Small intestine (tissue), 7 donors: ENCODE results near the gene PSMB3. TPM values are rescaled to one million over a fixed set of nuclear protein-coding genes. Genes with fewer than 3 reads are reported as not detected.

Source experiments
- DNase-seq, 2 donors: peaks; one replicate each; pipeline versions ENCODE4 v3.0.0 to v3.0.0-alpha.2; 2013
- FAIRE-seq: peaks from 2 replicates; lab custom pipeline; 2012; peaks lifted over from hg19 to GRCh38; lab: Jason Lieb, UNC
- H3K27ac ChIP-seq, 3 donors: one replicate each; pipeline ENCODE4 v1.5.1; 2013; ENCODE audit warnings: low read length in 2 of 3, mild to moderate bottlenecking in 2 of 3, control low read depth in 1 of 3, inconsistent platforms in 1 of 3, low read depth in 1 of 3, moderate library complexity in 1 of 3
- H3K27me3 ChIP-seq, 3 donors: one replicate each; pipeline ENCODE4 v1.6.1; 2013; ENCODE audit warnings: low read length in 3 of 3, inconsistent platforms in 1 of 3; ENCODE audit not compliant: control insufficient read depth in 3 of 3, insufficient read depth in 3 of 3
- H3K36me3 ChIP-seq, 3 donors: one replicate each; pipeline ENCODE4 v1.6.1; 2013; ENCODE audit warnings: low read length in 3 of 3, inconsistent platforms in 1 of 3, low read depth in 1 of 3, mild to moderate bottlenecking in 1 of 3, moderate library complexity in 1 of 3; ENCODE audit not compliant: control insufficient read depth in 3 of 3, insufficient read depth in 2 of 3
- H3K4me1 ChIP-seq, 3 donors: one replicate each; pipeline ENCODE4 v1.6.1; 2013; ENCODE audit warnings: low read length in 2 of 3, inconsistent platforms in 1 of 3, low read depth in 1 of 3, mild to moderate bottlenecking in 1 of 3, moderate library complexity in 1 of 3; ENCODE audit not compliant: control insufficient read depth in 3 of 3, insufficient read depth in 2 of 3
- H3K4me3 ChIP-seq, 3 donors: one replicate each; pipeline ENCODE4 v1.5.1; 2013; ENCODE audit warnings: low read length in 3 of 3, control low read depth in 1 of 3, inconsistent platforms in 1 of 3, low read depth in 1 of 3, mild to moderate bottlenecking in 1 of 3, moderate library complexity in 1 of 3
- H3K9me3 ChIP-seq, 2 donors: one replicate each; pipeline ENCODE4 v1.6.1; 2013; ENCODE audit warnings: low read depth in 1 of 2, low read length in 1 of 2; ENCODE audit not compliant: control insufficient read depth in 2 of 2, insufficient read depth in 1 of 2
- WGBS, 3 donors: extraction: QIAGEN DNeasy Blood & Tissue Kit; methylation state at CpG; one replicate each; pipeline ENCODE4 v1.1.7; 2013; 5-methylcytosine and 5-hydroxymethylcytosine counted together
- polyA plus RNA-seq, 4 donors: library from polyadenylated mRNA; stranded (reverse) in 3 of 4; unstranded in 1 of 4; fragments of 200-250 nt in 3 of 4; fragments of 120-200 nt in 1 of 4; gene quantifications; one replicate each; pipeline versions ENCODE4 v1.2.1 to v1.2.3, GENCODE V29; 2013
- donor health status: healthy with polysubstance abuse.
- donor health status: control.
- donor health status: control.
- donor health status: Bipolar disorder and iron deficiency.
- donor health status: healthy.

The PSMB3 gene
- polyA plus RNA-seq, 4 donors, result 114 to 310 (median 248) TPM

- peak overlapping the region; percentile 59 to 70 (median 65) for H3K27ac ChIP-seq
- H3K36me3 ChIP-seq, result peaks cover 0 to 37% (median 0%) of the 10 kb centered on the region in 3 donors
- H3K27me3 ChIP-seq, result no peaks in the 10 kb centered on the region
- DNase-seq (peak; percentile 32 to 62), FAIRE-seq (no peak)
- H3K4me1 ChIP-seq, result peaks cover 2 to 23% (median 2%) of the 10 kb centered on the region in 3 donors
- WGBS, 3 donors, result 0 to 1% (median 0%) methylated on average over 30 to 38 of the region's 38 CpGs
- peak overlapping the region; percentile 82 to 91 (median 90) for H3K4me3 ChIP-seq
- H3K9me3 ChIP-seq, result no peaks in the 10 kb centered on the region
Observed at GRCh38 chr17:38705803-38706504, 46.6 kb upstream of the PSMB3 start.

DNA sequence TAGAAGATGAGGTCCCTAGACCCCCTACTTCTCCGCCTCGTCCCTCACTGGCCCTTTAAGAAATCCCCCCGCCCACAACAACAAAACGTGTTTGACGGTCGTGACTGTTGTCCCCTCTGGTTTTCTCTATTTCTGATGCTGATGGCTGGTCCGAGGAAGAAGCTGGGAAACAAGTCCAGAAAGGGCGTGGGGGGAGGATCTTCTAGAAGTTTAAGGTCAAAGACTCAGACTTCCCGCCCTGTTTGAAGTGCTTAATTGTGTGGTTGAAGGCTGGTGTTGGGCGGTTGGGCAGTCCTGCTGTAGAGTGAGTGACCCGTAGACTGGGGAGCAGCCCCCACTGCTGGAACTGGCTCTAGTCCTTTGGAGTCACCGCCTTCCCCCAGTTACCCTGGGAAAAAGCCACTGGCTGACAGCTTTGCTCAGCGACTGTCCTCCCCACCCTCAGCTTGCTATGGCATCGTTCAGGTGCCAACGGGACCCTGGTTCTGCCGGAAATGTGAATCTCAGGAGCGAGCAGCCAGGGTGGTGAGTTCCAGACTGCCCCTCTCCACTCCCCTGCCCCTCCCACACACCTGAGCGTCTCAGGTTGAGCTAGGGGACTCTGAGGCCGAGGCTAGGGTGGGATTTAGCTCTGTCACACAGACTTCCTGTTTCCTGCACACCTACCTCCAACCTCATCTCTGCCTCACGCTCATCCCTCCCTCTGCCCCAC is 45.9 kb upstream of the PSMB3 start:
- H3K27ac ChIP-seq, result peak overlapping the region; percentile 59 to 70 (median 65)
- no peaks in the 10 kb centered on the region for H3K27me3 ChIP-seq
- H3K4me3 ChIP-seq, result peak overlapping the region; percentile 82 to 91 (median 90)
- peaks cover 0 to 45% (median 0%) of the 10 kb centered on the region in 3 donors for H3K36me3 ChIP-seq
- H3K9me3 ChIP-seq, result no peaks in the 10 kb centered on the region
- H3K4me1 ChIP-seq, result peaks cover 0 to 16% (median 0%) of the 10 kb centered on the region in 3 donors
- DNase-seq, result peak; percentile 39 to 45
- FAIRE-seq, result no peak
- WGBS, 3 donors, result 4 to 10% (median 7%) methylated on average over 20 of the region's 20 CpGs

DNA sequence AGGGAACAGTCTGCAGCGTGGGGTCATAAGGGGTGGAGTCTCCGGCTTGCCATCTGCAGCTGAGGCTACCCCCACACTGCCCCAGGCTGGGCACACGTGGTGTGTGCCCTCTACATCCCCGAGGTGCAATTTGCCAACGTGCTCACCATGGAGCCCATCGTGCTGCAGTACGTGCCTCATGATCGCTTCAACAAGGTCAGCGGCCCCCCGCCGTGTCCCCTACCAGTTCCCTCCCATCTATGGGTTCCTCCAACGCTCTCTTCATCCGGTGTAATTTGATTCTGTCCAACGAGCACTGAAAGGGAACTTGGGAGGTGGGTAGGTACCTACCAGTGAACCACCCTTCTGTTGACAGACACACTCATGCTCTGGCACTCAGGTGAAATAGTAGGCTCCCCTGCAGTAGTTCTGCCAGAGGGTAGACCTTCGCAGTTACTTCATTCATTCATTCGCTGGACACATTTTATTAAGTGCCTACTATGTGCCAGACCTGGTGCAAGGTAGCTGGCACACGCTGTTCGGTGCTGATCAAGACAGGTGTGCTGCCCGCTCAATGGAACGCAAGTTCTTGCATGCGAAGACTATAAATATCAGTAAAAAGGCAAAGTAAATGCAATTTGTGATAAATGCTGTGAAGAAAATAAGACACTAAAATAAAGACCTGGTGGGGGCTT is 44.7 kb upstream of the PSMB3 start:
- Histone ChIP-seq H3K36me3 (peaks cover 0 to 56% (median 3%) of the 10 kb centered on the region in 3 donors), H3K27me3 (no peaks in the 10 kb centered on the region), H3K4me3 (no peak overlapping the region), H3K27ac (no peak overlapping the region), H3K4me1 (peaks cover 0 to 10% (median 0%) of the 10 kb centered on the region in 3 donors), H3K9me3 (no peaks in the 10 kb centered on the region)
- WGBS, 3 donors, result 80 to 85% (median 80%) methylated on average over 21 of the region's 21 CpGs
- FAIRE-seq (no peak), DNase-seq (no peak)

- Histone ChIP-seq H3K9me3 (no peaks in the 10 kb centered on the region), H3K36me3 (peaks cover 0 to 71% (median 10%) of the 10 kb centered on the region in 3 donors), H3K27ac (no peak overlapping the region), H3K4me3 (no peak overlapping the region), H3K27me3 (no peaks in the 10 kb centered on the region), H3K4me1 (peaks cover 0 to 2% (median 0%) of the 10 kb centered on the region in 3 donors)
- DNase-seq, result no peak
- 87 to 90% (median 89%) methylated on average over 13 to 18 of the region's 18 CpGs for WGBS, 3 donors
- FAIRE-seq, result no peak
Observed at GRCh38 chr17:38709104-38709820, 43.3 kb upstream of the PSMB3 start.

DNA sequence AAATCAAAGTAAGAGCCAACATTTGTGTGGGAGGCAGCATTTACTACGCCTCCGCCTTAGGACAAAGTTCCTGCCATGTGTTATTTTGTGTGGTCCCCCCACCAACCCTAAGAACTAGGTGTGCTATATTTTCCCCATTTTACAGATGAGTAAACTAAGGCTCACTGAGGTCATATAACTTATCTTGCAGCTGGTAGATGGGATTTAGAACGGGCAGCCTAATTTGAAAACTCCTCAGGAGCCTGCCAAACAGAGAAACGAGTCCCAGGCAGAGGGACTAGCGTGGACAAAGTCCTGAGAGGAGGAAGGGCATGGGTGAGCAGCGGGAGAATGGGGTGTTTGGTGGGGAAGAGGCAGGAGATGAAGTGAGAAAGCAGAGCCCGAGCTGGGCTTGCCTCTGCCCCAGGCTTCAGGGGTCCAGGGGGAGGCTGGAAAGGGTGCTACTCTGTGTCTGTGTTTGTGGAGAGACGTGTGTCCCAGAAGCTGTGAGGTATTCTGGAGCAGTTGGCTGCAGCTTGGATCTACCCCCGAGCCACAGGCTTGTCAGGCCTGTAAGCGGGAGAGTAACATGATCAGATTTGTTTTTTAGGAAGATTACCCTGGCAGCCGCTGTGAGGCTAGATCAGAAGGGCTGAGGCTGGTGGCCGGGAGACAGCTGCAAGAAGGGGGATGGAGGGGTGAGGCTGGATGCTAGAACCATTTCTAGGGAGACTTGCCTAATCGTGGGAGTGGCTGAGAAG is 42.5 kb upstream of the PSMB3 start:
- whole genome bisulfite sequencing, 3 donors, result 76 to 78% (median 77%) methylated on average over 13 of the region's 13 CpGs
- no peak overlapping the region for H3K4me3 ChIP-seq
- DNase-seq (no peak), FAIRE-seq (no peak)
- no peaks in the 10 kb centered on the region for H3K9me3 ChIP-seq
- H3K27ac ChIP-seq, result no peak overlapping the region
- H3K27me3 ChIP-seq, result no peaks in the 10 kb centered on the region
- H3K36me3 ChIP-seq, result peaks cover 0 to 78% (median 13%) of the 10 kb centered on the region in 3 donors
- H3K4me1 ChIP-seq, result no peaks in the 10 kb centered on the region

DNA sequence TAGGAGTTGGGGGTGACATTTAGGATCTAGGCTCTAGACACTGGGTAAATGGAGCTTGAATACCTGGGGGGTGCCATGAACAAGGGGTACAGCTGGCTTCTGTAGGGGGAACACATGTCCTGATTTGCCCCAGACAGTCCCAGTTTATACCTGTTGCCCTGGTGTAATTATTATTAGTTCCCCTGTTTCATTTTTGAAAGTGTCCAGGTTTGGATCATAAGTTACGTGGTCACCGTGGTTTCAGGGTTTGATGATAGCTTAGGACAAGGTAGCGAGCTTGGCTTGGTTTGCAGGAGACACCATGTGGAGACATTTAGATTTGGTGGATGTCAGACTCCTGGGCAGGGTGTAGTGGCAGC is 42.0 kb upstream of the PSMB3 start:
- DNase-seq (no peak), FAIRE-seq (no peak)
- Histone ChIP-seq H3K9me3 (no peaks in the 10 kb centered on the region), H3K27ac (no peak overlapping the region), H3K4me1 (no peaks in the 10 kb centered on the region), H3K27me3 (no peaks in the 10 kb centered on the region), H3K36me3 (peaks cover 0 to 84% (median 13%) of the 10 kb centered on the region in 3 donors), H3K4me3 (no peak overlapping the region)
- WGBS, 3 donors, result 90 to 96% (median 94%) methylated on average over 3 of the region's 3 CpGs

DNA sequence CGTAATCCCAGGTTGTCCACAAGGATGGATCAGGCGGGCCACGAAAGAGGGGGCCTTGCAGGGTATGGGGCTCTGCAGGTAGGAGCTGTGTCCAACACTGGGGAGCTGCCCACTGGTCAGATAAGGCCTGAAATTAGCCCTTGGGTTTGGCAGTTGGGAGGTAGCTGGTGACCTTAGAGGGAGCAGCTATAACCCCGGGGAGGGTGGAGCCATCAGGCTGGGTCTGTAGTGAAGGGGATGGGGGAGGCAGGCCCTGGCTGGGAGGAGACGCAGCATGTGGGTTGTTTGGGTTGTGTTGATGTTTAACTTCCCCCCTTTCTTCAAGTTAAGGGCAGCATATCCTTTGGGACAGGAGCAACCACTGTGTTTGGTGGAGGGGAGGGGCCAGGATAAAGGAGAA is 41.6 kb upstream of the PSMB3 start:
- no peak for DNase-seq
- H3K36me3 ChIP-seq, result peaks cover 0 to 88% (median 13%) of the 10 kb centered on the region in 3 donors
- no peak overlapping the region for H3K4me3 ChIP-seq
- no peaks in the 10 kb centered on the region for H3K9me3 ChIP-seq
- no peaks in the 10 kb centered on the region for H3K27me3 ChIP-seq
- no peak for FAIRE-seq
- WGBS, 3 donors, result 75 to 85% (median 83%) methylated on average over 5 of the region's 5 CpGs
- no peak overlapping the region for H3K27ac ChIP-seq
- H3K4me1 ChIP-seq, result no peaks in the 10 kb centered on the region
